ENCODE data around the gene EXO1.

Gene EXO1

DNA sequence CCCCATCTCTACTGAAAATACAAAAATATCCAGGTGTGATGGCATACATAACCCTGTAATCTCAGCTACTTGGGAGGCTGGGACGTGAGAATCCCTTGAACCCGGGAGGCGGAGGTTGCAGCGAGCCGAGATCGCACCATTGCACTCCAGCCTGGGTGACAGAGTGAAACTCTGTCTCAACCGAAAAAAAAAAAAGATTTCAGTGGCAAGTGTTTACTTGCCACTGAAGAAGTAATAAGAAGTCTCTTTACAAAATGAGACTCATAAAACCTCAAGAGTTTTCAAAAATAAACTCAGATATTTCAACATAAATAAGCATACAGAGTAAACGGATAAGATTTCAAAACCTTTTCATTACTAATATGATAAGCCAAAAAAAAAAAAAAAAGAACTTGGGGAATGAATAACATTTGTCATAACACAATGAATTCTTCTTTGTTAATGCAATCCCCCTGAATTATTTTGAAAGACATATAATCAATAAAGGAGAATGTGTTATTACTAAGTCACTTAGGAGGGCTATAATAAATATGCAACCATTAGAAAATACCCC, 34.2 kb upstream of the EXO1 start:
- Histone ChIP-seq H3K4me1 (ENCODE audit: control insufficient read depth, low read length) (no peaks in the 10 kb centered on the region), H3K9me2 (replicated peaks; ENCODE audit: control insufficient read depth, low read length) (no peaks in the 10 kb centered on the region), H3F3A (ENCODE audit: control insufficient read depth, insufficient read depth) (no peaks in the 10 kb centered on the region), H3K36me3 (ENCODE audit: control insufficient read depth, low read length) (no peaks in the 10 kb centered on the region), H4K20me1 (ENCODE audit: control insufficient read depth, insufficient read depth, low read depth, low read length) (no peaks in the 10 kb centered on the region), H3K79me2 (ENCODE audit: control insufficient read depth, low read length) (no peaks in the 10 kb centered on the region), H3K4me2 (ENCODE audit: low read length) (no peak overlapping the region), H3K4me3 (ENCODE audit: low read length) (no peak overlapping the region), H3K27ac (ENCODE audit: low read depth, low read length) (no peak overlapping the region), H3K9me3 (ENCODE audit: control insufficient read depth, insufficient read depth, low read length) (no peaks in the 10 kb centered on the region), H3K27me3 (ENCODE audit: control insufficient read depth, low read length) (peaks cover 7% of the 10 kb centered on the region; the same call in 1 of the 2 replicates)
- TF ChIP-seq EZH2phosphoT487 (IDR thresholded peaks at IDR 0.05; ENCODE audit: borderline replicate concordance, low read length): no peak
- no peak for TF ChIP-seq CTCF (IDR thresholded peaks at IDR 0.05; ENCODE audit: low read depth, low read length, poor library complexity, severe bottlenecking)

GRCh38 chr1:241816008-241816407, 32.0 kb upstream of the EXO1 start:
- Histone ChIP-seq H3K4me2 (ENCODE audit: low read length) (no peak overlapping the region), H3K27ac (ENCODE audit: low read depth, low read length) (no peak overlapping the region), H3K4me3 (ENCODE audit: low read length) (no peak overlapping the region), H3K27me3 (ENCODE audit: control insufficient read depth, low read length) (peaks cover 14% of the 10 kb centered on the region), H4K20me1 (ENCODE audit: control insufficient read depth, insufficient read depth, low read depth, low read length) (no peaks in the 10 kb centered on the region), H3K79me2 (ENCODE audit: control insufficient read depth, low read length) (no peaks in the 10 kb centered on the region), H3F3A (ENCODE audit: control insufficient read depth, insufficient read depth) (no peaks in the 10 kb centered on the region), H3K9me2 (replicated peaks; ENCODE audit: control insufficient read depth, low read length) (no peaks in the 10 kb centered on the region), H3K36me3 (ENCODE audit: control insufficient read depth, low read length) (no peaks in the 10 kb centered on the region), H3K4me1 (ENCODE audit: control insufficient read depth, low read length) (no peaks in the 10 kb centered on the region), H3K9me3 (ENCODE audit: control insufficient read depth, insufficient read depth, low read length) (no peaks in the 10 kb centered on the region)
- TF ChIP-seq EZH2phosphoT487 (IDR thresholded peaks at IDR 0.05; ENCODE audit: borderline replicate concordance, low read length): no peak
- no peak for TF ChIP-seq CTCF (IDR thresholded peaks at IDR 0.05; ENCODE audit: low read depth, low read length, poor library complexity, severe bottlenecking)

GRCh38 chr1:241817331-241817792, 30.6 kb upstream of the EXO1 start:
- Histone ChIP-seq H3K79me2 (ENCODE audit: control insufficient read depth, low read length) (no peaks in the 10 kb centered on the region), H3K9me2 (replicated peaks; ENCODE audit: control insufficient read depth, low read length) (no peaks in the 10 kb centered on the region), H4K20me1 (ENCODE audit: control insufficient read depth, insufficient read depth, low read depth, low read length) (no peaks in the 10 kb centered on the region), H3K36me3 (ENCODE audit: control insufficient read depth, low read length) (no peaks in the 10 kb centered on the region), H3K4me1 (ENCODE audit: control insufficient read depth, low read length) (no peaks in the 10 kb centered on the region), H3K27me3 (ENCODE audit: control insufficient read depth, low read length) (peaks cover 14% of the 10 kb centered on the region), H3K9me3 (ENCODE audit: control insufficient read depth, insufficient read depth, low read length) (no peaks in the 10 kb centered on the region), H3K27ac (ENCODE audit: low read depth, low read length) (no peak overlapping the region), H3K4me3 (ENCODE audit: low read length) (no peak overlapping the region), H3K4me2 (ENCODE audit: low read length) (no peak overlapping the region), H3F3A (ENCODE audit: control insufficient read depth, insufficient read depth) (no peaks in the 10 kb centered on the region)
- no peak for TF ChIP-seq EZH2phosphoT487 (IDR thresholded peaks at IDR 0.05; ENCODE audit: borderline replicate concordance, low read length)
- no peak for TF ChIP-seq CTCF (IDR thresholded peaks at IDR 0.05; ENCODE audit: low read depth, low read length, poor library complexity, severe bottlenecking)

Data from DOHH2 (cell line).